Endothelial cell of umbilical vein (primary cell): ENCODE data around the gene SPAG8. TPM values are rescaled to one million over a fixed set of nuclear protein-coding genes. Genes with fewer than 3 reads are reported as not detected.

Experiments used
- BruUV-seq: library from RNA; stranded (reverse); fragments of 400-500 nt; replicated peaks from 2 replicates; lab custom pipeline; 2021; lab: Mats Ljungman, UMichigan
- CTCF ChIA-PET: fragments of 300-600, 350-600 bp; sonication (Branson Sonifier 250); formaldehyde crosslinking; loops from one replicate; lab custom pipeline; 2021; ENCODE audit warnings: antibody characterized with exemption, inconsistent platforms; lab: Charles Lee
- POLR2A ChIA-PET: fragments of 300-600, 350-600 bp; sonication (Branson Sonifier 250); formaldehyde crosslinking; loops from one replicate; lab custom pipeline; 2021; ENCODE audit warnings: antibody characterized with exemption, inconsistent platforms; lab: Charles Lee
- DNase-seq: peaks from one replicate; pipeline ENCODE4 v3.0.0-alpha.2; 2011; ENCODE audit warnings: low read depth, low spot score
- FAIRE-seq: peaks from 2 replicates; lab custom pipeline; 2011; peaks lifted over from hg19 to GRCh38; lab: Jason Lieb, UNC
- H2AFZ ChIP-seq: 2 replicates; pipeline ENCODE4 v1.6.0; 2012; ENCODE audit warnings: low read depth, low read length, control low read depth, inconsistent platforms
- H3K27ac ChIP-seq: 2 replicates; pipeline ENCODE4 v1.5.1; 2011; ENCODE audit warnings: low read depth, mild to moderate bottlenecking, control low read depth, low read length, moderate library complexity; ENCODE audit not compliant: insufficient read depth
- H3K27me3 ChIP-seq, 2 experiments: 2 replicates each; pipeline versions ENCODE4 v1.6.0 to v1.6.1; 2011; ENCODE audit warnings: low read length in 2 of 2, mixed read lengths in 1 of 2; ENCODE audit not compliant: control insufficient read depth in 2 of 2, insufficient read depth in 2 of 2
- H3K36me3 ChIP-seq, 2 experiments: 2 replicates in 1 of 2; 3 replicates in 1 of 2; pipeline ENCODE4 v1.5.1; 2011; ENCODE audit warnings: low read length in 2 of 2, mild to moderate bottlenecking in 1 of 2, moderate library complexity in 1 of 2; ENCODE audit not compliant: control insufficient read depth in 2 of 2, insufficient read depth in 2 of 2; ENCODE audit errors: extremely low read depth in 1 of 2
- H3K4me1 ChIP-seq: 3 replicates; pipeline ENCODE4 v1.5.1; 2011; ENCODE audit warnings: mild to moderate bottlenecking, low read length; ENCODE audit not compliant: control insufficient read depth, insufficient read depth; ENCODE audit errors: extremely low read depth
- H3K4me2 ChIP-seq: 2 replicates; pipeline ENCODE4 v1.6.1; 2011; ENCODE audit warnings: low read length, control low read depth, mixed read lengths; ENCODE audit not compliant: insufficient read depth
- H3K4me3 ChIP-seq, 3 experiments: fragments of 200-600 bp in 1 of 3; sonication (generic), shearing (Covaris generic) in 1 of 3; replicated peaks in 1 of 3; 2 replicates each; pipeline ENCODE4 v1.5.1; 2011 to 2016; ENCODE audit warnings: control low read depth in 3 of 3, low read length in 3 of 3, mild to moderate bottlenecking in 2 of 3, inconsistent platforms in 1 of 3, low read depth in 1 of 3, moderate library complexity in 1 of 3; ENCODE audit not compliant: insufficient read depth in 1 of 3
- H3K79me2 ChIP-seq: 2 replicates; pipeline ENCODE4 v1.6.0; 2012; ENCODE audit warnings: low read length, inconsistent platforms; ENCODE audit not compliant: control insufficient read depth, insufficient read depth
- H3K9ac ChIP-seq: replicated peaks from 2 replicates; pipeline ENCODE3; 2011; ENCODE audit warnings: low read length, control low read depth; ENCODE audit not compliant: insufficient read depth; ENCODE audit errors: extremely low read depth
- H3K9me1 ChIP-seq: replicated peaks from 3 replicates; pipeline ENCODE4 v1.6.0; 2011; ENCODE audit warnings: mild to moderate bottlenecking, low read length; ENCODE audit not compliant: control insufficient read depth, insufficient read depth; ENCODE audit errors: extremely low read depth
- H3K9me3 ChIP-seq: replicated peaks from 2 replicates; pipeline ENCODE4 v1.5.1; 2012; ENCODE audit warnings: low read length, inconsistent platforms; ENCODE audit not compliant: control insufficient read depth, insufficient read depth
- H4K20me1 ChIP-seq: replicated peaks from 2 replicates; pipeline ENCODE3; 2011; ENCODE audit warnings: mild to moderate bottlenecking, low read length; ENCODE audit not compliant: control insufficient read depth, insufficient read depth; ENCODE audit errors: extremely low read depth
- CTCF ChIP-seq, 2 donors: IDR thresholded peaks; 1 replicate in 1 of 2; 2 replicates in 1 of 2; pipeline ENCODE4 v1.5.1; 2011; ENCODE audit warnings: low read length in 2 of 2, mild to moderate bottlenecking in 2 of 2, moderate library complexity in 2 of 2, control low read depth in 1 of 2, inconsistent platforms in 1 of 2, low read depth in 1 of 2; ENCODE audit not compliant: insufficient read depth in 1 of 2; ENCODE audit errors: extremely low read depth in 1 of 2
- EZH2 ChIP-seq: IDR thresholded peaks from 2 replicates; pipeline ENCODE4 v1.6.1; 2012; ENCODE audit warnings: borderline replicate concordance, low read depth, mild to moderate bottlenecking, moderate library complexity, low read length, inconsistent platforms; ENCODE audit not compliant: severe bottlenecking
- FOS ChIP-seq: IDR thresholded peaks from 2 replicates; pipeline ENCODE4 v1.6.1; 2011; ENCODE audit warnings: mild to moderate bottlenecking, low read length, moderate library complexity, borderline replicate concordance; ENCODE audit not compliant: insufficient read depth
- GATA2 ChIP-seq: IDR thresholded peaks from 2 replicates; pipeline ENCODE4 v1.7.0; 2011; ENCODE audit warnings: low read depth, mild to moderate bottlenecking, moderate library complexity, mixed read lengths, low read length; ENCODE audit not compliant: insufficient read length, insufficient read depth
- JUN ChIP-seq: IDR thresholded peaks from 2 replicates; pipeline ENCODE4 v1.6.1; 2011; ENCODE audit warnings: borderline replicate concordance, low read depth; ENCODE audit not compliant: insufficient read length, insufficient read depth
- MAX ChIP-seq: IDR thresholded peaks from 2 replicates; pipeline ENCODE4 v1.6.1; 2011; ENCODE audit not compliant: insufficient read depth, insufficient read length
- MYC ChIP-seq: IDR thresholded peaks from one replicate; pipeline ENCODE4 v1.6.1; 2011; ENCODE audit warnings: mild to moderate bottlenecking, low read depth, low read length
- POLR2A ChIP-seq: IDR thresholded peaks from 2 replicates; pipeline ENCODE4 v1.6.1; 2012; ENCODE audit warnings: low read depth, mild to moderate bottlenecking, control low read depth, low read length
- POLR2AphosphoS5 ChIP-seq: IDR thresholded peaks from 2 replicates; pipeline ENCODE4 v1.6.1; 2012; ENCODE audit warnings: low read depth, mild to moderate bottlenecking, control low read depth, low read length, moderate library complexity; ENCODE audit not compliant: insufficient read depth
- dilution Hi-C: fragments of 300-500 bp; cut with MboI; formaldehyde crosslinking; loops from one replicate; pipeline ENCODE4 v1.15.0; 2019; ENCODE audit warnings: low sequenced_read_pairs; ENCODE audit not compliant: extremely low pct_ligation_motif_present
- intact Hi-C: fragments of 100-400 bp; cut with micrococcal nuclease; formaldehyde crosslinking; loops from one replicate; pipeline ENCODE4 v1.10.0; 2022
- polyA plus RNA-seq, 4 experiments: library from polyadenylated mRNA; depleted of rRNA in 3 of 4; stranded (reverse) in 3 of 4; unstranded in 1 of 4; fragments of >200 nt; gene quantifications; 2 replicates each; pipeline versions ENCODE4 v1.2.1 to v1.2.3, GENCODE V29; 2011 to 2012; ENCODE audit warnings: missing spikeins in 1 of 4
- total RNA-seq: library from RNA; stranded (reverse); gene quantifications from 2 replicates; pipeline ENCODE4 v1.2.3, GENCODE V29; 2021

The SPAG8 gene
- total and polyA plus RNA-seq, 2 donors (not counting 3 experiments of a cell fraction or from before 2014, with no cell fraction given): 0.21 to 0.69 TPM

GRCh38 chr9:35847792-35848572 lies 35.9 kb upstream of the SPAG8 start:
- Histone ChIP-seq H3K4me3 (no peak overlapping the region), H3K4me1 (peaks cover 16% of the 10 kb centered on the region), H3K36me3 (no peaks in the 10 kb centered on the region), H2AFZ (no peak overlapping the region), H3K9ac (no peak overlapping the region), H3K79me2 (no peaks in the 10 kb centered on the region), H3K4me2 (no peak overlapping the region), H3K9me1 (no peaks in the 10 kb centered on the region), H3K27me3 (peaks cover 8 to 12% of the 10 kb centered on the region in 2 experiments), H3K27ac (no peak overlapping the region), H3K9me3 (no peaks in the 10 kb centered on the region), H4K20me1 (no peaks in the 10 kb centered on the region)
- BruUV-seq: no TSS peak
- FAIRE-seq: no peak
- no peak for DNase-seq
- intact Hi-C loops (loop anchor here (2.0 kb wide), 1 partner anchor 17 kb away; no protein-coding TSS in a partner anchor), dilution Hi-C loops (no loop called here)
- TF ChIP-seq FOS (no peak), POLR2A (no peak), JUN (no peak), GATA2 (no peak), MAX (no peak), EZH2 (no peak), MYC (no peak), POLR2AphosphoS5 (no peak), CTCF (IDR thresholded peaks at IDR 0.05; ENCODE audit: extremely low read depth in 1 of 2, insufficient read depth in 1 of 2, low read depth in 1 of 2, low read length in 2 of 2) (no peak)
- POLR2A ChIA-PET: no interaction called here
- CTCF ChIA-PET: interaction anchor here (0.6 to 1.9 kb wide), 9 partner anchors 8 to 115 kb away, joined by 3 to 7 read pairs (median 6); partner anchors contain the start of genes CREB3 and TLN1
